ENCODE results near the gene NEUROD6. TPM values are rescaled to one million over a fixed set of nuclear protein-coding genes. Genes with fewer than 3 reads are reported as not detected.
A peak's percentile ranks its signal among the peaks of the same experiment; 100 is the strongest.

The NEUROD6 gene
- total and polyA plus RNA-seq, 9 donors: 0.04 to 0.21 (median 0.09) TPM; not detected in 3

DNA sequence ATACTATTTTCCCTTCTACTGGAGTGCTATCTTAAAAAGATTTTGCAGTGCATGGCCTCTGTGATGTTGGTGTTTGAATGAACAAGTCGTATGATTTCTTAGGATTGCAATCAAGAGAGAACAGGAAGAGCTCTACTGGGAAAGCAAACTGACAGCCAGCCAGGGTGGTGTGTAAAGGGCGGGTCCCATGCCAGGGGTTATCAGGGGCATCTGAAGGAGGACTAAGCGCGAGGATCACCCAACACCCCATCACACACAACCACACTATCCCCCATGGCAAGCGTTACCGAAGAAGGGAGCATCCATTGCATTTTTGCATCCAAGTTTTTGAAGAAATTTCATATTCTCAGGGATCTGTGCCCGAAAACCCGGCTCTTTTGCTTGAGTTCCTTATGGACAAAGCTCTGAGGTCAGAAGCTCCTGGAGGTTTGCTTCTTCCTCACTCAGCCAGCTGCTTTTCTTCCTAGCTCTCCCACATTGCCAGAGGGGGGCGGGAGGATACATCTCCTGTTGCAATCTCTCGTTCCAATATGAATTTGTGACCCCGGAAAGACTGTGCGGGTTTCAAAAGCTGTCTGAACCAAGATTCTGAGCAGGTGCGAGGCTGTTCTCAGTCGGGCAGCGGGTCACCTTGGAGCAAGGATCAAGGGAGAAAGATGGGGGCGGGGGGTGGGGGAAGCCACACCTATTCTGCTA lies 5.2 kb downstream of the NEUROD6 start:
- H3K9me3 ChIP-seq (replicated peaks; ENCODE audit: control insufficient read depth, low read depth, low read length): no peaks in the 10 kb centered on the region
- WGBS (ENCODE audit: insufficient coverage): 13% methylated on average over 8 of the region's 16 CpGs
- H3K27me3 ChIP-seq (ENCODE audit: control insufficient read depth, insufficient read depth, low read length): peaks cover 27% of the 10 kb centered on the region
- peak; percentile 94 for DNase-seq
- peaks cover 15% of the 10 kb centered on the region for H3K4me1 ChIP-seq (ENCODE audit: control insufficient read depth, insufficient read depth, low read length)
- peak overlapping the region; percentile 35 for H3K4me3 ChIP-seq (ENCODE audit: low read length)
- H3K36me3 ChIP-seq (ENCODE audit: control insufficient read depth, insufficient read depth, low read length): no peaks in the 10 kb centered on the region
- H3K27ac ChIP-seq (ENCODE audit: low read length): peak overlapping the region; percentile 83

DNA sequence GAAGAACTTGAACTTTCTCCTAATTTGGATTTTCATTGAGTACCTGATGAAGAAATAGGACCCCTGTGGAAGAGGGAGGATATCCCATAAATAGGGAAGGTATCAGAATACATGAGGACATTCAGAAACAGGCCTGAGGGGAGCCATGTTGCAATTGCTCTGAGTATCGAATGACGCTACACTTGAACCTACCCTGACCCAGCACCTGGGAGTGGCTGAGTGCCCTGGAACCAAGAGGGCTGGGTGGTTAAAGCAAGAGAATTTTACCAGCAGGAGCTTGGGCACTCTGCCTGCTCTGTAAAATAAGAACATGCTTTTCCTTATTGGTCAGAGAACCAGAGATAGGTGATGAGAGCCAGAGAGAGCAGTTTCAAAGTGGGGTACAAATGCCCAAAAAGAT lies 7.2 kb downstream of the NEUROD6 start:
- H3K27me3 ChIP-seq (ENCODE audit: control insufficient read depth, insufficient read depth, low read length): peaks cover 22% of the 10 kb centered on the region
- H3K4me1 ChIP-seq (ENCODE audit: control insufficient read depth, insufficient read depth, low read length): peaks cover 12% of the 10 kb centered on the region
- H3K9me3 ChIP-seq (replicated peaks; ENCODE audit: control insufficient read depth, low read depth, low read length): no peaks in the 10 kb centered on the region
- 100% methylated on average over 2 of the region's 2 CpGs for WGBS (ENCODE audit: insufficient coverage)
- no peak overlapping the region for H3K4me3 ChIP-seq (ENCODE audit: low read length)
- no peak for DNase-seq
- H3K36me3 ChIP-seq (ENCODE audit: control insufficient read depth, insufficient read depth, low read length): no peaks in the 10 kb centered on the region
- H3K27ac ChIP-seq (ENCODE audit: low read length): no peak overlapping the region

DNA sequence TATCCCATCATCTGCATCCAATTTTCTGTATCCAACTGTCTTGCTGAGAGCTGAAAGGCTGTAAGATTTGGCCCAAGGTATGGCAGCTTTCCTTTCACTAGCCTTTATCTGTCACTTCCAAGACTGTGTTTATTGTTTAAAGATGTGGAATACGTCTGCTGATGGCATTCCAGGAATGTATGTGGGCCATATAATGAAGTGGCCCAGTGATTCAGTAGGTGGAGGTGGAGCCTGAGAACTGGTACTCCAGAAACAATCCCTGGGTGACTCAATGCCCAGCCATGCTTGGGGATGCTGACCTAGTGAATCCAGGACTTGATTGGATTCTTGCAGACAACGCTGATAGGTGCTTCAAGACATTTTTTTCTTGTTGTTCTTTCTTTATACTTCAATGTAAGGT lies 13.5 kb downstream of the NEUROD6 start:
- no peaks in the 10 kb centered on the region for H3K36me3 ChIP-seq (ENCODE audit: control insufficient read depth, insufficient read depth, low read length)
- H3K27ac ChIP-seq (ENCODE audit: low read length): no peak overlapping the region
- no peak for DNase-seq
- H3K27me3 ChIP-seq (ENCODE audit: control insufficient read depth, insufficient read depth, low read length): no peaks in the 10 kb centered on the region
- WGBS (ENCODE audit: insufficient coverage): no CpG with 5 or more reads among the region's 2 CpGs
- H3K4me1 ChIP-seq (ENCODE audit: control insufficient read depth, insufficient read depth, low read length): no peaks in the 10 kb centered on the region
- H3K4me3 ChIP-seq (ENCODE audit: low read length): no peak overlapping the region
- H3K9me3 ChIP-seq (replicated peaks; ENCODE audit: control insufficient read depth, low read depth, low read length): no peaks in the 10 kb centered on the region

DNA sequence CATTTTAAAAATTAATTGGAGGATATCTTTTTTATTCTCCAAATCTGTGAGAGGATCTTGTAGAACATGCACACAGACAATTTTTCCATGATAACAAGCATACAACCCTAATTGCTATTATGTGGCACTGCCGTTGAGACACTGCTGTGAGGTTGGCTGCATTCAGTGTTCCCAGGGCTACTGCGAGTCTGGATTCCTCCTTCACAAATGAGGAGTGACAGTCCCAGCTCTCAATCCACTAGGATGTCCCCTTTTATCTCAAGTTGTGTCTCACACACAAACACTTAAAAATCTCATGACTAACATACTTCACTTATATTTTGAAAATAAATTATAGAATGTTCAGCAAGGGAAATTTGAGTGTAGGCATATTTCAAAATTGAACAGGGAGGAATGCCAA lies 14.1 kb downstream of the NEUROD6 start:
- Histone ChIP-seq H3K36me3 (ENCODE audit: control insufficient read depth, insufficient read depth, low read length) (no peaks in the 10 kb centered on the region), H3K27me3 (ENCODE audit: control insufficient read depth, insufficient read depth, low read length) (no peaks in the 10 kb centered on the region), H3K27ac (ENCODE audit: low read length) (no peak overlapping the region), H3K9me3 (replicated peaks; ENCODE audit: control insufficient read depth, low read depth, low read length) (no peaks in the 10 kb centered on the region), H3K4me1 (ENCODE audit: control insufficient read depth, insufficient read depth, low read length) (no peaks in the 10 kb centered on the region), H3K4me3 (ENCODE audit: low read length) (no peak overlapping the region)
- WGBS (ENCODE audit: insufficient coverage): 63% methylated on average over 1 of the region's 2 CpGs
- no peak for DNase-seq

DNA sequence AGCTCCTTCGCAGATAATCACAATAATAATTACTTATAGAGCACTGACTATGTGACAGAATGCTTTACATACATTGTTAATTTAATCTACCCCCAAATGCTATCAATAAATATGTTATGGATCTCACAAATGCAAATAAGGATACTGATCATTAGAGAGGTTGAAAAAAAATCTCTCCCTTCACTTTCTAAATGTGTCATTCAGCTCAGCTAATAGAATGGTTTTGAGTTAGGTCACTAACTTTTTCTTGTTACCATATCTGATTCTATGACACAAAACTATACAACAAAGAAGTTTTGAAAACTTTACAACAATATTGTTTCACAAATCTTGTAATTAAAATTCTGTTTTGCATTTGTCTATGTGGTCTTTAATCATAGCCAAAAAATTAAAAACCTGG lies 17.4 kb downstream of the NEUROD6 start:
- Histone ChIP-seq H3K36me3 (ENCODE audit: control insufficient read depth, insufficient read depth, low read length) (no peaks in the 10 kb centered on the region), H3K27ac (ENCODE audit: low read length) (no peak overlapping the region), H3K9me3 (replicated peaks; ENCODE audit: control insufficient read depth, low read depth, low read length) (no peaks in the 10 kb centered on the region), H3K4me1 (ENCODE audit: control insufficient read depth, insufficient read depth, low read length) (no peaks in the 10 kb centered on the region), H3K27me3 (ENCODE audit: control insufficient read depth, insufficient read depth, low read length) (no peaks in the 10 kb centered on the region), H3K4me3 (ENCODE audit: low read length) (no peak overlapping the region)
- no peak for DNase-seq
- WGBS (ENCODE audit: insufficient coverage): no CpG with 5 or more reads among the region's 1 CpG

DNA sequence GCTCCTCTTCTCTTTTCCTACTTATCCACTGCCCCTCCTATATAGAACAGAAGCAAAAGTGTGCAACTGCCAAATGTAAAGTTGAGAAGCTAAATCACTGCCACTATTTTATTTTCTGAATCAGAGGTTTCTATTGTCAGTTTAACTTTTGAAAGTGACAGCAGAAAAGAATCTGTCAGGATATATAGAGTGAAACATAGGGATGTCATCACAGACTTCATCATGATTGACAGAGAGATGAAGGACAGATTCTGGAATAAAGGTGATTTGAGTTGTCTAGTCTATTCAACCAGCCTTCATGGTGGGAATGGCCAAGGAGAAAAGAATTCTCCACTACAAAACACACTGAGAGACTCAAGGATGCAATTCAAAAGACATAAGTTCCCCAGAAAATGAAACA lies 19.9 kb downstream of the NEUROD6 start:
- Histone ChIP-seq H3K36me3 (ENCODE audit: control insufficient read depth, insufficient read depth, low read length) (no peaks in the 10 kb centered on the region), H3K4me3 (ENCODE audit: low read length) (no peak overlapping the region)
- DNase-seq: no peak

DNA sequence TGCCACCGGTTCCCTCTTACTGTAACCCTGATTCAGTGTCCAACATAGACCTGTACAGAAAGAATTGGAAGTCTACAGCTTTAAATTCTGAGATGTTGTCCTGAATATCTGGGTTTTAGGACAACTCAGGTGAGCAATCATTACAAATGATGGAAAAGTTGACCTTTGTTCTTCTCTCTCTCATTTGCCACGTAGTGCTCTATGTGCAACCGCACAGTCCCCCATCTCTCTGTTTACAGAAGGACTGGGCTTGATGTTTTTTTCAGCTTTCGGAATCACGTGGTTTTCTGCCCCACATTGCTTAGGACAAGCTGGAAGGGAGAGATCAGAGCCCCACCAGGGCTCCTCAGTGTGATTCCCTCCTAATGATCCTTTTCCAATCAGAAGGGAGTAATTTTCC lies 22.2 kb downstream of the NEUROD6 start:
- H3K9me3 ChIP-seq (replicated peaks; ENCODE audit: control insufficient read depth, low read depth, low read length): no peaks in the 10 kb centered on the region
- peaks cover 2% of the 10 kb centered on the region for H3K27me3 ChIP-seq (ENCODE audit: control insufficient read depth, insufficient read depth, low read length)
- H3K4me3 ChIP-seq (ENCODE audit: low read length): no peak overlapping the region
- no peak overlapping the region for H3K27ac ChIP-seq (ENCODE audit: low read length)
- DNase-seq: no peak
- WGBS (ENCODE audit: insufficient coverage): 55% methylated on average over 4 of the region's 5 CpGs
- no peaks in the 10 kb centered on the region for H3K36me3 ChIP-seq (ENCODE audit: control insufficient read depth, insufficient read depth, low read length)
- no peaks in the 10 kb centered on the region for H3K4me1 ChIP-seq (ENCODE audit: control insufficient read depth, insufficient read depth, low read length)

More for the DNA sequence above, 19.9 kb downstream of the NEUROD6 start:
- H3K4me1 ChIP-seq (ENCODE audit: control insufficient read depth, insufficient read depth, low read length): no peaks in the 10 kb centered on the region
- peaks cover 2% of the 10 kb centered on the region for H3K27me3 ChIP-seq (ENCODE audit: control insufficient read depth, insufficient read depth, low read length)
- no peaks in the 10 kb centered on the region for H3K9me3 ChIP-seq (replicated peaks; ENCODE audit: control insufficient read depth, low read depth, low read length)
- no peak overlapping the region for H3K27ac ChIP-seq (ENCODE audit: low read length)

DNA sequence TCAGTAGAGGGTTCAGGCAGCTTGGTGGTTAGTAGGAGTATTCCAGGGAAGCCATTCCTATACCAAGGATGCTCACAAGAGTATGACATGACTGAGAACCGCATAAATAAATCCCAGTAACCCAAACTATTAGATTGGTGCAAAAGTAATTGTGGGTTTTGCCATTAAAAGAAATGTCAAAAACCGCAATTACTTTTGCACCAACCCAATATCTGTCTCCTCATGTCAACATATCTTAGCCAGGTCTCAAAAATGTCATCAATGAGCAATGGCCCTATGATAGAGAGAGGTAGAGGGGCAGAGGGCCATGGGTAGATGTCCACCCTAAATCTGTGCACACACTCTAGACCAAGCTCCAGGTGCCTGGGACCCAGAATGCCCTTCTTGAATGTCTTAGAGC lies 23.6 kb downstream of the NEUROD6 start:
- Histone ChIP-seq H3K9me3 (replicated peaks; ENCODE audit: control insufficient read depth, low read depth, low read length) (no peaks in the 10 kb centered on the region), H3K27ac (ENCODE audit: low read length) (no peak overlapping the region), H3K27me3 (ENCODE audit: control insufficient read depth, insufficient read depth, low read length) (peaks cover 2% of the 10 kb centered on the region), H3K36me3 (ENCODE audit: control insufficient read depth, insufficient read depth, low read length) (no peaks in the 10 kb centered on the region), H3K4me1 (ENCODE audit: control insufficient read depth, insufficient read depth, low read length) (no peaks in the 10 kb centered on the region), H3K4me3 (ENCODE audit: low read length) (no peak overlapping the region)
- no peak for DNase-seq
- no CpG with 5 or more reads among the region's 2 CpGs for WGBS (ENCODE audit: insufficient coverage)

DNA sequence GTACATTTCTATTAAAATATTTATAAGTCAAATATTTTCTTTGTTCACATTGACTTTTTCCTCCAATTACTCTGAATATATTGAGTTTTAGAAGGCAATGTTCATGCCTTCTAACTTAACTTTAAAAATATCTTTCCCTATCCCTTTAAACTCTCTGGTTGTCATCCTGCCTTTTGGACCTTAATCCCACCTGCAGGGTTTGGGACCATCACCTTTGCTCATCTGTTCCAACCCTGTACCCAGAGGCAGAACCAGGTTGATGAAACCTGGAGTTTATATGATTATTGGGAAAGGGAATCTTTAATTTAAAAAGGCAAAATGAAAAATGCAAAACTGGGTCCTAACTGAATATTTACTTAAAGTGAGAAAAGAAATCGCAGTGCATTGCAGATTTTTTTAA lies 24.8 kb downstream of the NEUROD6 start:
- Histone ChIP-seq H3K27me3 (ENCODE audit: control insufficient read depth, insufficient read depth, low read length) (peaks cover 2% of the 10 kb centered on the region), H3K4me1 (ENCODE audit: control insufficient read depth, insufficient read depth, low read length) (peaks cover 8% of the 10 kb centered on the region), H3K9me3 (replicated peaks; ENCODE audit: control insufficient read depth, low read depth, low read length) (no peaks in the 10 kb centered on the region), H3K27ac (ENCODE audit: low read length) (no peak overlapping the region), H3K36me3 (ENCODE audit: control insufficient read depth, insufficient read depth, low read length) (no peaks in the 10 kb centered on the region), H3K4me3 (ENCODE audit: low read length) (no peak overlapping the region)
- DNase-seq: no peak
- no CpG with 5 or more reads among the region's 1 CpG for WGBS (ENCODE audit: insufficient coverage)

DNA sequence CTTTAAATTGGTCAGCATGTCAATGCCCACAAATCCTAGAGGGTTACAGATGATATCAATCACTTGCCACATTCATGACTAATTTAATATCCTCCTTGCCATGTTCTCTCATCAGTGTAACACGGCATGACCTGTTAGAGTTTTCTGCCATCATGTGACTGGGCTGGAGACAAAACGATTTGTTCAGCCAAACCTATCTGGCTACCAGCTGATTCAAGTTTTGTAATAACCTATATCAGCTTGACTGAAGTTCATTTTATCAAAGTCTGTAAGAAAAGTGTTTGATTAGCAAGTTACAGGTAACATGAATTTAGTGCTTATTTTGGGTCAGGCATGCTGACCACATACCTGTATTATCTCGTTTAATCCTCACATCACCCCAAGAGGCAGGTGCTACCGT lies 25.7 kb downstream of the NEUROD6 start:
- no peak overlapping the region for H3K27ac ChIP-seq (ENCODE audit: low read length)
- H3K36me3 ChIP-seq (ENCODE audit: control insufficient read depth, insufficient read depth, low read length): no peaks in the 10 kb centered on the region
- peaks cover 2% of the 10 kb centered on the region for H3K27me3 ChIP-seq (ENCODE audit: control insufficient read depth, insufficient read depth, low read length)
- H3K9me3 ChIP-seq (replicated peaks; ENCODE audit: control insufficient read depth, low read depth, low read length): no peaks in the 10 kb centered on the region
- 43% methylated on average over 1 of the region's 4 CpGs for WGBS (ENCODE audit: insufficient coverage)
- DNase-seq: no peak
- H3K4me1 ChIP-seq (ENCODE audit: control insufficient read depth, insufficient read depth, low read length): peaks cover 8% of the 10 kb centered on the region
- H3K4me3 ChIP-seq (ENCODE audit: low read length): no peak overlapping the region

DNA sequence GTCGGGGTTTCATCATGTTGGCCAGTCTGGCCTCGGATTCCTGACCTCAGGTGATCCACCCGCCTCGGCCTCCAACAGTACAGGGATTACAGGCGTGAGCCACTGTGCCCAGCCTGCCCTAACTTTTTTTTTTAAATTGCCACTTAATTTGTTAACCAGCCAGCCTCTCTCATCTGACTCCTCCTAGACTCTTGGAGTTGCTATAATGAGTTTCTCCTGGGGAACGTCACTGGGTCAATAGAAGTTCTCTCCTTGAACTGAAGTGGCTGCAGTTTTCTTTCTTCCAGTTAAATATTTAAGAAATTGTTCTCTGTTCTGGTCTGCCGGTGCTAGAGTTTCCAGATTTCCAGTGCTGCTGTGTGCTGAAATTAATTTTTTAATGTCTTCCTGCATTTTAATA lies 27.6 kb downstream of the NEUROD6 start:
- Histone ChIP-seq H3K4me3 (ENCODE audit: low read length) (no peak overlapping the region), H3K9me3 (replicated peaks; ENCODE audit: control insufficient read depth, low read depth, low read length) (no peaks in the 10 kb centered on the region), H3K27ac (ENCODE audit: low read length) (peak overlapping the region; percentile 24), H3K36me3 (ENCODE audit: control insufficient read depth, insufficient read depth, low read length) (no peaks in the 10 kb centered on the region), H3K27me3 (ENCODE audit: control insufficient read depth, insufficient read depth, low read length) (peaks cover 2% of the 10 kb centered on the region), H3K4me1 (ENCODE audit: control insufficient read depth, insufficient read depth, low read length) (peaks cover 10% of the 10 kb centered on the region)
- no CpG with 5 or more reads among the region's 7 CpGs for WGBS (ENCODE audit: insufficient coverage)
- no peak for DNase-seq
